Endothelial cell (in vitro differentiated cells): Measurements from ENCODE around the gene PCIF1. TPM values are rescaled to one million over a fixed set of nuclear protein-coding genes. Genes with fewer than 3 reads are reported as not detected.

ENCODE experiments used
- DNase-seq: peaks from one replicate; pipeline ENCODE4 v3.0.0; 2021; ENCODE audit warnings: low spot score
- H3K27ac Mint-ChIP-seq: one replicate; pipeline ENCODE4 v1.8.0; 2021; ENCODE audit warnings: mixed read lengths, inconsistent platforms; ENCODE audit not compliant: unreplicated experiment
- H3K27me3 Mint-ChIP-seq: one replicate; pipeline ENCODE4 v1.8.0; 2021; ENCODE audit warnings: mild to moderate bottlenecking, moderate library complexity, mixed read lengths, inconsistent platforms; ENCODE audit not compliant: unreplicated experiment
- H3K36me3 Mint-ChIP-seq: one replicate; pipeline ENCODE4 v1.8.0; 2021; ENCODE audit warnings: mild to moderate bottlenecking, low read depth, mixed read lengths, inconsistent platforms; ENCODE audit not compliant: unreplicated experiment
- H3K4me1 Mint-ChIP-seq: one replicate; pipeline ENCODE4 v1.8.0; 2021; ENCODE audit warnings: mild to moderate bottlenecking, mixed read lengths, inconsistent platforms; ENCODE audit not compliant: unreplicated experiment
- H3K4me3 Mint-ChIP-seq: one replicate; pipeline ENCODE4 v1.8.0; 2021; ENCODE audit warnings: mild to moderate bottlenecking, mixed read lengths, inconsistent platforms; ENCODE audit not compliant: unreplicated experiment
- H3K9me3 Mint-ChIP-seq: one replicate; pipeline ENCODE4 v1.8.0; 2021; ENCODE audit warnings: mixed read lengths, inconsistent platforms; ENCODE audit not compliant: unreplicated experiment
- CTCF ChIP-seq: fragments of 200-600 bp; sonication (generic); IDR thresholded peaks from one replicate; pipeline ENCODE4 v1.5.0; 2021; ENCODE audit warnings: antibody characterized with exemption; ENCODE audit not compliant: unreplicated experiment
- total RNA-seq: library from RNA; stranded (reverse); fragmentation: NEBNext Ultra II Directional; extraction: Animal tissue kit (Norgen Biotek cat#: 25700); gene quantifications from one replicate; pipeline ENCODE4 v1.2.1, GENCODE V29; 2021; ENCODE audit not compliant: unreplicated experiment

Gene PCIF1
- total RNA-seq, 1 donor from 2014 or later = 34.8 TPM

- peaks cover 6% of the 10 kb centered on the region for H3K27me3 Mint-ChIP-seq
- H3K36me3 Mint-ChIP-seq = peaks cover 3% of the 10 kb centered on the region
- DNase-seq = no peak
- TF ChIP-seq CTCF = no peak
- H3K4me3 Mint-ChIP-seq = no peak overlapping the region
- H3K4me1 Mint-ChIP-seq = peaks cover 16% of the 10 kb centered on the region
- H3K9me3 Mint-ChIP-seq = no peaks in the 10 kb centered on the region
- H3K27ac Mint-ChIP-seq = no peak overlapping the region
These were observed 21.4 kb upstream of the PCIF1 start for GRCh38 chr20:45913116-45913515.

- TF ChIP-seq CTCF = no peak
- no peak for DNase-seq
- Mint-ChIP-seq H3K9me3 (no peaks in the 10 kb centered on the region), H3K36me3 (no peaks in the 10 kb centered on the region), H3K4me3 (no peak overlapping the region), H3K4me1 (peaks cover 27% of the 10 kb centered on the region), H3K27ac (peak overlapping the region; percentile 76), H3K27me3 (peaks cover 3% of the 10 kb centered on the region)
These were observed 16.7 kb upstream of the PCIF1 start for GRCh38 chr20:45917790-45918141.

- DNase-seq = no peak
- Mint-ChIP-seq H3K4me1 (peaks cover 27% of the 10 kb centered on the region), H3K27me3 (peaks cover 3% of the 10 kb centered on the region), H3K36me3 (no peaks in the 10 kb centered on the region), H3K4me3 (no peak overlapping the region), H3K27ac (no peak overlapping the region), H3K9me3 (no peaks in the 10 kb centered on the region)
- no peak for TF ChIP-seq CTCF
These were observed 16.2 kb upstream of the PCIF1 start for GRCh38 chr20:45918182-45918737.

- no peaks in the 10 kb centered on the region for H3K36me3 Mint-ChIP-seq
- DNase-seq = no peak
- H3K4me3 Mint-ChIP-seq = no peak overlapping the region
- no peak overlapping the region for H3K27ac Mint-ChIP-seq
- H3K27me3 Mint-ChIP-seq = peaks cover 3% of the 10 kb centered on the region
- no peaks in the 10 kb centered on the region for H3K9me3 Mint-ChIP-seq
- no peak for TF ChIP-seq CTCF
- peaks cover 27% of the 10 kb centered on the region for H3K4me1 Mint-ChIP-seq
These were observed 15.5 kb upstream of the PCIF1 start for GRCh38 chr20:45918779-45919537.
